ENCODE results near the gene REXO1. TPM values are rescaled to one million over a fixed set of nuclear protein-coding genes. Genes with fewer than 3 reads are reported as not detected.

The REXO1 gene
- total RNA-seq, 2 experiments from 2014 or later, result 39.8 to 47.6 TPM

DNA sequence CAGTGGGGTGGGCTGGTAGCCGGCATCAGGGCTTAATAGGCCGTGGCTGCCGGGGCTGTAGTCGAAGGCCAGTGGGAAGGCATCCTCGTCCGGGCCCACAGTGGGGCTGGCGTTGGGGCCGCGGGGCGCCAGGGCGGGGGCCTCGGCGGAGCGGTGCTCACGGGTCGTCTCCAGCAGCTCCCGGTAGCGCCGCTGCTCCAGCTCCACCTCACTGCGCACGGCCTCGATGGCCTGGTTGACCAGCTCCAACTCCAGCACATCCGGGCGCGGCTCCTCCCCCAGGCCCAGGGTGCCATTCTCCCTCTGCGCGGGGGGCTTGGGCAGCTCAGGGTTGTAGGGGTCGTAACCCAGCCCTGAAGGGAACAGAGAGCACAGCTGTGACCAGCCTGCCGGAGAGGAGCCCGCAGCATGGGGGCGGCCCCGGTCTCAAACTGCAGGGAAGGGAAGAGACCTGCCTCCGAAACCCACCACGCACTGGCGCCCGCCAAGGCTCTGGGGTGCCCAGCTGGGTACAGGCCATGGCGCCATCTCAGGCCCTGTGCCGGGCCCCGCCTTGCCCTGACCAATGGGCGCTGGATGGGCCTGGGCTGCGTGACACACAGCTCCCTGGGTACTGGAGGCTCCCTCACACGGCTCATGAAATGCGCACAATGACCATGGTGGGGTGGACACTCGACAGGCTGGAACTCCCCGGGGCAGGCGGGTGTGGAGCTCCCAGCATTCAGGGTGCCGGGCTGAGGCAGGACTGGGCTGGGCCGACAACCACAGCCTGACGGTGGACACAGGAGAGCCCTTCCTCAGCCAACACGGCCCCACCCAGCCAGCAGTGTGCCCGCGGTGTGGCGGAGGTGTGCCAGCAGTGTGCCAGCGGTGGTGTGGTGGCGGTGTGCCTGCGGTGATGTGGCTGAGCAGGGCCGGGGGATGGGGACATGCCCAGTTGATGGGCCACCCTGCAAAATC is 19.7 kb downstream of the REXO1 start:
- no peak for DNase-seq
- H3K27me3 Mint-ChIP-seq (ENCODE audit: low read depth), result no peaks in the 10 kb centered on the region
- H3K36me3 Mint-ChIP-seq (ENCODE audit: low read depth), result peaks cover 8% of the 10 kb centered on the region
- H3K4me3 Mint-ChIP-seq, result no peak overlapping the region
- no peak overlapping the region for H3K27ac Mint-ChIP-seq
- intact Hi-C loops (cut with micrococcal nuclease), result loop anchor here (5.0 kb wide), 1 partner anchor 36 kb away; no protein-coding TSS in a partner anchor
- no peaks in the 10 kb centered on the region for H3K9me3 Mint-ChIP-seq
- CTCF ChIA-PET, result interaction anchor here (0.9 to 4.2 kb wide), 4 partner anchors 10 to 32 kb away, joined by 3 to 42 read pairs (median 6); no protein-coding TSS in a partner anchor
- peaks cover 6% of the 10 kb centered on the region for H3K4me1 Mint-ChIP-seq (ENCODE audit: low read depth)

DNA sequence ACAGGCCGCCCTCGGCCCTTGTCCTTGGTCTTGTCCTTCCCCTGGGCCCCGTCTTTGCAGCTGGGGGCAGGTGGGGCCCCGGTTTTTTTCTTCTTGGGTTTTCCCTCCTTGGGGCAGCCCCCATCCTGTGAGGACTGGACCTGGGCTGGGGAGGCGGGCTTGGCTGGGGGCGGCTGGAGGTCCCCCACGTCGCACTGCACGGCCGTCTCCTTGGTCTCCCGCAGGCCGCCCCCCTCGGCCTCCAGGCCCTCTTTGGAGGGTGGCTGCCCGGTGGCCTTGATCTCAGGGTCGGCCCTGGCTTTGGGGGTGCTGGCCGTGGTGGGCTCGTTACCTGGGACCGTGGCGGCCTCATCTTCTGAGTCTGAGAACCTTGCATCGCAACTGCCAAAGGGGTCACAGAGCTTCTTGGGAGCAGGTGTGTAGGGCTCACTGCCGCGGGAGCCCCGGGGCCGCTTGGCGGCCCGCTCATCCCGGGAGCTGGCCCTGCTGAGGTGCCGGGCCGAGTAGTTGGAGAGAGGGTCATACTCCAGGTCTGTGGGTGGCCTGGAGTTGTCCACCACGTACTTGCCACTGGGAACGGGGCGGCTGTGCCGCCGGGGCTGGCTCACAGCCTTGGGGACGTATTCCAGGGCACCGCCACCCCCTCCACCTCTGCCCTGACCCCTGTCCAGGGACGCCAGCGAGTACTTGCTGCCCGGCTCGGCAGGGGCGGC is 20.6 kb downstream of the REXO1 start:
- Mint-ChIP-seq H3K27ac (no peak overlapping the region), H3K4me1 (ENCODE audit: low read depth) (peaks cover 4% of the 10 kb centered on the region), H3K27me3 (ENCODE audit: low read depth) (no peaks in the 10 kb centered on the region), H3K4me3 (no peak overlapping the region), H3K9me3 (no peaks in the 10 kb centered on the region), H3K36me3 (ENCODE audit: low read depth) (peaks cover 10% of the 10 kb centered on the region)
- intact Hi-C loops (cut with micrococcal nuclease), result loop anchor here (5.0 kb wide), 1 partner anchor 35 kb away; no protein-coding TSS in a partner anchor
- CTCF ChIA-PET, result interaction anchor here (0.9 to 4.2 kb wide), 4 partner anchors 11 to 31 kb away, joined by 3 to 42 read pairs (median 6); no protein-coding TSS in a partner anchor
- DNase-seq, result no peak

DNA sequence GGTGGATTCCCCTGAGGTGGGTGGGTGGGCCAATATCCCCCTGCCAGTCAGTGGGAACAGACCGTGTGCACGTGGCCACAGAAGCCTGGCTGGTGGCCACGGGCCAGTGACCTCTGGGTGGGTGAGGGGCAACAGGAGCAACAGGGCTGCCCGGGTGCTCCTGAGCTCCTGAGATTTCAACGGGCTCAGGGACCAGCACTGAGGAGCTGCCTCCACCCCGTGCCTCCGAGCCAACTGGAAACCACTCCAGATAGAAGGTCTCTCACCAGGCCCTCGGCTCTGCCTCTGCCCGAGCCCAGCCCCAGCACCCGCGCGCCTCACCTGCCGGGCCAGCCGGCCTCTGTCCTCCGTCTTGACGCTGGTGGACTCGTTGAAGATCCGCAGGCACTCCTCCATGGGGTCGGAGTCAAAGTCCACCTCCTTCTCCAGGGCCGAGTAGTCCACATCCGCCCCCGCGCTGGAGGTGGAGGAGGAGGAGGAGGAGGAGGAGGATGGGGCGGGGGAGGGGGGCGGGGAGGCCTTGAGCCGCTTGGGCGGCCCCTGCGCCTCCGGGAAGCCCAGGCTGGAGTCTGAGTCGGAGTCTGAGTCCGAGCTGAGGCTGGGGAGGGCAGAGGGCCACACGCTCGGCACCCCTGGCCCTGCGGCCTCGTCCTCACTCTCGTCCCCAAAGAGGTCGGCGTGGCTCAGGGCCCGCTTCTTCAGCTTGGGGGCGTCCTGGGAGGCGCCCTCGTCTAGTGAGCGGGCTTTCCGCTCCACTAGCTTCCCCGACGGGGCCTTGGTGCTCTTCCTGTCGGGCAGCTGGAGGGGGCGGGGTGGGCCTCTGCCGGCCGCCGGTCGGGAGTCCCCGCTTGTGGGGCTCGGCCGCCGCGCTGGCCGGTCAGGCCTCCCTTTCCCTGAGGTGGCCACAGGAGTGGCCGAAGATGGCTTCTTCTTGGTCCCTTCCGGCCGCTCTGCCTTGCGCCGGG is 21.4 kb downstream of the REXO1 start:
- Mint-ChIP-seq H3K4me1 (ENCODE audit: low read depth) (peaks cover 4% of the 10 kb centered on the region), H3K36me3 (ENCODE audit: low read depth) (peaks cover 12% of the 10 kb centered on the region), H3K27me3 (ENCODE audit: low read depth) (no peaks in the 10 kb centered on the region), H3K27ac (no peak overlapping the region), H3K4me3 (no peak overlapping the region), H3K9me3 (no peaks in the 10 kb centered on the region)
- CTCF ChIA-PET, result interaction anchor here (0.6 to 4.2 kb wide), 17 partner anchors 8 to 236 kb away, joined by 3 to 42 read pairs (median 4); partner anchors contain the start of gene REXO1
- no peak for DNase-seq
- intact Hi-C loops (cut with micrococcal nuclease), result loop anchor here (5.0 kb wide), 1 partner anchor 35 kb away; no protein-coding TSS in a partner anchor

DNA sequence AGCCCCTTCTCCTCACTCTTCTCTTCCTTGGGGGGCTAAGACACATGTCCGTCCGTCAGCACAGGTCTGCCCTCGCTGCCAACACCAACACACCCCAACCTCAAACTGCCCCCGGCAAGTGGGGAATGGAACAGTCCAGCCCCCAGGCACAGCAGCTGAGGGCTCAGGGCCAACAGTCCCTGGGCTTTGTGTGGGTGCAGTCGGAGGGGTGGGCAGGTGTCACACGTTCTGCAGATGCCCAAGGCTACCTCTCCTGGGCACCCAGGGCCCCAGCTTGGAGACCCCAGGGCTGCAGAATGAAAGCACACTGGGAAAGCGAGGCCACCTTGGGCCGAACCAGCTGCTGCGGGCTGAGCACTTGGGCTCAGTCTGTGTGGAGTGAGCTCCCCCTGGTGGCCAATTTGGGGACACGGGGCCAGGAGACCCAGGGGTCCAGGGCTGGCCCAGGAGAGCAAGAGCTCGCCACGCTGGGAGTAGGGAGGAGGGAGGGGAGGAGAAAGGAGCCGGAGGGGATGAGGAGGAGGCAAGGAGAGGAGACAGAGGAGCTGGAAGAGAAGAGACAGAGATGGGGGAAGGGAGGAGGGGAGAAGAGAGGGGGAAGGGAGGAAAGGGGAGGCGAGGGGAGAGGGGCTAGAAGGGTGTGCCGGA is 22.2 kb downstream of the REXO1 start:
- no peak overlapping the region for H3K27ac Mint-ChIP-seq

DNA sequence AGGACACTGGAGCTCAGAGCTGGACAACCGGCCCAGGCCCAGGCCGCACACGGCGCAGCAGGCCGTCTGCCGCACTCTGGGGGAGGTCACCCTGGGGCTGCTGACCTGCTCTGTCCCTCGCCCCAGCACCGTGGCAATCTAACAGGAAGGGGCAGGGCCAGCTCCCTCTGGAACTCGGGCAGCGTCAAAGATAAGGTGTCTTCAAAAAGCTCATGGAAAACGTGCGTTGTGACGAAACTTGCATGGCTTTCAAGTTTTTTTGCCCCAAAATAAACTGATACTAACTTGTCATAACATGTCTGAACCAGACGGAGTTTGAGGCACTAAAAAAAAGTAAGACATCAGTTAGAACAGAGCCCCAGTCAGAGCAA is 24.0 kb downstream of the REXO1 start:
- CTCF ChIA-PET, result interaction anchor here (1.2 to 1.4 kb wide), 2 partner anchors 11 to 42 kb away, joined by 3 read pairs; no protein-coding TSS in a partner anchor
- Mint-ChIP-seq H3K9me3 (no peaks in the 10 kb centered on the region), H3K36me3 (ENCODE audit: low read depth) (peaks cover 15% of the 10 kb centered on the region), H3K27me3 (ENCODE audit: low read depth) (no peaks in the 10 kb centered on the region), H3K4me1 (ENCODE audit: low read depth) (peaks cover 4% of the 10 kb centered on the region), H3K27ac (no peak overlapping the region), H3K4me3 (no peak overlapping the region)
- no peak for DNase-seq
- intact Hi-C loops (cut with micrococcal nuclease), result no loop called here

More for the DNA sequence above, 22.2 kb downstream of the REXO1 start:
- peaks cover 12% of the 10 kb centered on the region for H3K36me3 Mint-ChIP-seq (ENCODE audit: low read depth)
- H3K4me1 Mint-ChIP-seq (ENCODE audit: low read depth), result peaks cover 4% of the 10 kb centered on the region
- peak; percentile 78 for DNase-seq
- no peaks in the 10 kb centered on the region for H3K9me3 Mint-ChIP-seq
- intact Hi-C loops (cut with micrococcal nuclease), result loop anchor here (5.0 kb wide), 1 partner anchor 34 kb away; no protein-coding TSS in a partner anchor
- CTCF ChIA-PET, result interaction anchor here (0.6 to 4.2 kb wide), 22 partner anchors 9 to 1803 kb away, joined by 3 to 42 read pairs (median 3); partner anchors contain the start of gene REXO1
- H3K27me3 Mint-ChIP-seq (ENCODE audit: low read depth), result no peaks in the 10 kb centered on the region
- no peak overlapping the region for H3K4me3 Mint-ChIP-seq

DNA sequence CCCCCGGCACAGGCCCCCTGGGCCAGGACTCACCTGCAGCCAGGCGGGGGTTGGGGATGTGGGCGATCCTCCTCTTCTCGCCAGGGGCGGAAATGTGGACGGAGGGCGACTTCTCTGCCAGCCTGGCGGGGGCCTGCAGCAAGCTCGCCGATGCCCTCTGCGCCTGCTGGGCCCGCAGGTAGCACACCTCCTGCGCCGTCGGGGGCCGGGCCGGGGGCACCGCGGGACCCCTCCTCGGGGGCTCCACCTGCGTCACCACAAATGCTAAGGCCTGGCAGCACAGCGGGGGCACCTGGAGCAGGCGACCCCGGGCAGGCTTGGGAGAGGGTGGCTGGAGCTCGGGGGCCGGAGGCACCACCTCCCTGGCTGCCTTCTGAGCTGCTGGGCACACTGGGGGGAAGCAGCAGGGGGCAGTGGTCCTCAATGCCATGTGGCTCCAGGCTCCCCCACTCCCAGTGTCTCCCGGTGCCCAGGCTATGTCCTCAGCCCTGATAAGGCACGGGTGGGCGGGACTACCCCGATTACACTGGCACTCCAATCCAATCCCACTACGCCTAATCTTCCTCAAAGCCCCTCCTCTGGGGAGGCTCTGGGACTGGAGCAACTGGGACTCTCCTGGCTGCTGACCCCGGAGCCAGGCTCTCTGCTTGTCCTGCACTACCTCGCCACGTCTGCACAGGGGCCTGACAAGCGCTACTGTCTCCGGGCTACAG is 24.6 kb downstream of the REXO1 start:
- H3K9me3 Mint-ChIP-seq, result no peaks in the 10 kb centered on the region
- CTCF ChIA-PET, result interaction anchor here (1.2 to 1.4 kb wide), 2 partner anchors 12 to 42 kb away, joined by 3 read pairs; no protein-coding TSS in a partner anchor
- peaks cover 15% of the 10 kb centered on the region for H3K36me3 Mint-ChIP-seq (ENCODE audit: low read depth)
- intact Hi-C loops (cut with micrococcal nuclease), result no loop called here
- H3K4me3 Mint-ChIP-seq, result no peak overlapping the region
- H3K27ac Mint-ChIP-seq, result no peak overlapping the region
- peaks cover 4% of the 10 kb centered on the region for H3K4me1 Mint-ChIP-seq (ENCODE audit: low read depth)
- no peaks in the 10 kb centered on the region for H3K27me3 Mint-ChIP-seq (ENCODE audit: low read depth)
- no peak for DNase-seq

DNA sequence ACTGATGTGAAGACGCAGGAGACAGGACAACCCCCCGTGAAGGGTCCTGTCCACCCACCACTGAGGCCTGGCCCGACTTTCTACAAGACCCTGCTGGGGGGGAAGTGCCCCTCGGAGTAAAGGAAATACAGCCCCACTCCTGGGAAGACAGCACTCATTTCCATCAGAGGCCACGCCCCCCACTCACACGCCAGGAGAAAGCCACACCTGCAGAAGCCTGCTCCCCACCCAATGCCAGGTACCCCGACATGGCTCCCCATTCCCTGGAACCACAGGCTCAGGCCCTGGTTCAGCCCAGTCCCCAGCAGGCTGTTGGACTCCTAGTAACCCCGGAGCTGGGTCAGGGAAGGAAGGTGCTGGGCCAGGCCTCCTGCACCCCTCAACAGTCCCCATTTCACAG is 25.3 kb downstream of the REXO1 start:
- CTCF ChIA-PET, result no interaction called here
- Mint-ChIP-seq H3K4me3 (no peak overlapping the region), H3K4me1 (ENCODE audit: low read depth) (peaks cover 4% of the 10 kb centered on the region), H3K9me3 (no peaks in the 10 kb centered on the region), H3K27ac (no peak overlapping the region), H3K27me3 (ENCODE audit: low read depth) (no peaks in the 10 kb centered on the region), H3K36me3 (ENCODE audit: low read depth) (peaks cover 15% of the 10 kb centered on the region)
- no peak for DNase-seq
- intact Hi-C loops (cut with micrococcal nuclease), result no loop called here

DNA sequence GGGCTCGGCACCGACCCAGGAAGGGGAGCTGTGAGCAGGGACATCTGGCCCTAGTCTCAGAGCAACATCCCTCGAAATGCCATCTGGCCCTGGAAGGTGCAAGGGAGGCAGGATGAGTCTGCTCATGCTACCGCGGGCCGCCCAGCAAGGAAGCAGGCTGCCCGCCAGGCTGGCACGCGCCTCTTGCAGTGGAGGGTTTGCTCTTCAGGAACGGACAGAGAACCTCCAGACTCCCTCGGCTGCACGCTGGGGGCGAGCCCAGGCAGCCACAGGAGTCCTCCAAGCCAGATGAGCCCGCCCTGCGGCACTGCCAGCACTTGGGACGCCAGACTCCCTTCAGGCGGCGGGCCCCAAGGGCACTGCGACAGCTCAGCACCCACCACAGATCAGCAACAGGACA is 26.1 kb downstream of the REXO1 start:
- Mint-ChIP-seq H3K4me3 (no peak overlapping the region), H3K4me1 (ENCODE audit: low read depth) (peaks cover 4% of the 10 kb centered on the region), H3K9me3 (no peaks in the 10 kb centered on the region), H3K27ac (no peak overlapping the region), H3K36me3 (ENCODE audit: low read depth) (peaks cover 15% of the 10 kb centered on the region), H3K27me3 (ENCODE audit: low read depth) (no peaks in the 10 kb centered on the region)
- intact Hi-C loops (cut with micrococcal nuclease), result no loop called here
- no peak for DNase-seq
- CTCF ChIA-PET, result no interaction called here

DNA sequence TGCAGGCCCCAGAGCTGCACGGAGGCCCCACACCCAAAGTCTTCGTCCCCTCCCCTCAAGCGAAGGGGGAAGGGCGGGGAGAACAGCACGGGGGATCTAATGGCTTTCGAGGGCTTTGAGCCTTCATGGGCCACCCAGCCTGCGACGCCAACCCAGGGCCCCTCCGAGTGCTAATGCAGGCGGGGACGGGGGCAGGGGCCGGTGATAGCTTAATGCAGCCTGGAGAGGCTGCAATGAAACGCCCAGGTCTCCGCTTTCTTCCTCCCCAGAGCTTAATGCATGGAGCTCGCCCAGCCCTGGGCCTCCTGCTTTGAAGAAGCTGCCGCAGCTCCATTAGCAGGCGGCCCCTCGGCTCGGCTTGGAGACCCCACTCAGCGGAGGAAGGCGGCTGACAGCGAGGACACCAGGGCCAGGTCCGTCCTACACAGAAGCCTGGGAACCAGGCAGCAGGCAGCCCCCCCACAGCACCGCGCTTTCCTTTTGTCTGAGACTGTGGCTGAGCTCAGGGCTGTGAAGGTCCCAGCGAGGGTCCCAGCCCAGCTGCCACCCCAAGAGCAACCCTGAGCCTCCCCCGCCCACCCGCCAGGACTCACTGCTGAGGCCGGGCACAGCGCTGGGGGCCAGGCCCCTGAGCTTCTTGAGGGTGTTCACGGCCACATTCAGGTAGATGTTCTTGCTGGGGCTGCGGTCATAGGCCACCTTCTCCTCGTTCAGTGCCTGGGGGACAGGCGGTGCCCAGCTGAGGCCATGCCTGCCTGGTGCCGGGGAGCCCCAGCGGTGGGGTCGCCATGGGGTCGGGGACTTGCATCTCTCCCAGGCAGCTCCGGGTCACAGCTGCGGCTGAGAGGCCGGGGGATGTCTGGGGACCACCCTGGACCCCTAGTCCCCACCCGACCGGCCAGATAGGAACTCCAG is 28.7 kb downstream of the REXO1 start:
- Mint-ChIP-seq H3K27me3 (ENCODE audit: low read depth) (no peaks in the 10 kb centered on the region), H3K4me1 (ENCODE audit: low read depth) (no peaks in the 10 kb centered on the region), H3K27ac (no peak overlapping the region), H3K9me3 (no peaks in the 10 kb centered on the region), H3K4me3 (no peak overlapping the region), H3K36me3 (ENCODE audit: low read depth) (peaks cover 12% of the 10 kb centered on the region)
- intact Hi-C loops (cut with micrococcal nuclease), result no loop called here
- CTCF ChIA-PET, result interaction anchor here (1.2 to 1.9 kb wide), 2 partner anchors 19 to 25 kb away, joined by 3 to 10 read pairs; no protein-coding TSS in a partner anchor
- no peak for DNase-seq
